Measurements from ENCODE around the gene ZBTB8OS. TPM values are rescaled to one million over a fixed set of nuclear protein-coding genes. Genes with fewer than 3 reads are reported as not detected.
"Not testable (repeated sequence)": the region's sequence is repeated elsewhere in the genome, so short reads cannot be mapped to it uniquely, and the experiment has no call there.

Gene ZBTB8OS
- total RNA-seq, 1 experiment from 2014 or later = 85.2 TPM

- intact Hi-C loops (cut with micrococcal nuclease) = no loop called here
- DNase-seq (no peak), ATAC-seq (no peak)
- Histone ChIP-seq H3K9me3 (ENCODE audit: low read length) (no peaks in the 10 kb centered on the region), H3K36me3 (ENCODE audit: low read depth, low read length) (peaks cover 68% of the 10 kb centered on the region), H3K79me2 (ENCODE audit: low read length) (no peaks in the 10 kb centered on the region), H3K4me3 (ENCODE audit: low read length) (no peak overlapping the region), H3F3A (ENCODE audit: low read length, unreplicated experiment) (peaks cover 8% of the 10 kb centered on the region), H3K4me2 (ENCODE audit: low read length) (no peak overlapping the region), H2AFZ (ENCODE audit: low read length) (no peak overlapping the region), H4K20me1 (ENCODE audit: low read length) (no peaks in the 10 kb centered on the region), H3K27me3 (ENCODE audit: low read length) (no peaks in the 10 kb centered on the region), H3K9me2 (replicated peaks; ENCODE audit: low read length) (no peaks in the 10 kb centered on the region), H3K4me1 (ENCODE audit: insufficient read depth, low read length) (no peaks in the 10 kb centered on the region), H3K9ac (ENCODE audit: low read length) (no peak overlapping the region), H3K27ac (ENCODE audit: low read length) (no peak overlapping the region)
- CTCF ChIA-PET = no interaction called here
- POLR2A ChIA-PET (ENCODE audit: unreplicated experiment) = no interaction called here
- no TSS peak for BruUV-seq (replicated peaks)
- TF ChIP-seq EZH2phosphoT487 (IDR thresholded peaks at IDR 0.05; ENCODE audit: borderline replicate concordance, low read length) (no peak), EZH2 (IDR thresholded peaks at IDR 0.05; ENCODE audit: low read length, unreplicated experiment) (no peak), CTCF (conservative IDR thresholded peaks at IDR 0.05; ENCODE audit: low read depth, low read length) (no peak)
These were observed 30.3 kb upstream of the ZBTB8OS start for GRCh38 chr1:32680642-32681041.

GRCh38 chr1:32679993-32680392, 29.6 kb upstream of the ZBTB8OS start:
- H3K9ac ChIP-seq (ENCODE audit: low read length); H3K79me2 ChIP-seq (ENCODE audit: low read length); H3K9me2 ChIP-seq (replicated peaks; ENCODE audit: low read length); ATAC-seq; H3K4me1 ChIP-seq (ENCODE audit: insufficient read depth, low read length); H2AFZ ChIP-seq (ENCODE audit: low read length); H3K27ac ChIP-seq (ENCODE audit: low read length); H3K27me3 ChIP-seq (ENCODE audit: low read length); H3F3A ChIP-seq (ENCODE audit: low read length, unreplicated experiment); DNase-seq; POLR2A ChIA-PET (ENCODE audit: unreplicated experiment); CTCF ChIA-PET; H3K9me3 ChIP-seq (ENCODE audit: low read length); H3K4me3 ChIP-seq (ENCODE audit: low read length); H3K4me2 ChIP-seq (ENCODE audit: low read length); H4K20me1 ChIP-seq (ENCODE audit: low read length); intact Hi-C loops (cut with micrococcal nuclease): not testable (repeated sequence)
- H3K36me3 ChIP-seq (ENCODE audit: low read depth, low read length) = peaks cover 62% of the 10 kb centered on the region
- TSS peak; percentile 34 for BruUV-seq (replicated peaks)

GRCh38 chr1:32676945-32677344, 26.6 kb upstream of the ZBTB8OS start:
- CTCF ChIA-PET = no interaction called here
- H3K27ac ChIP-seq (ENCODE audit: low read length) = no peak overlapping the region
- H3K9me2 ChIP-seq (replicated peaks; ENCODE audit: low read length) = no peaks in the 10 kb centered on the region
- H3K79me2 ChIP-seq (ENCODE audit: low read length) = no peaks in the 10 kb centered on the region
- no peaks in the 10 kb centered on the region for H3K9me3 ChIP-seq (ENCODE audit: low read length)
- DNase-seq = no peak
- H3K9ac ChIP-seq (ENCODE audit: low read length) = no peak overlapping the region
- H3K4me1 ChIP-seq (ENCODE audit: insufficient read depth, low read length) = no peaks in the 10 kb centered on the region
- H3K36me3 ChIP-seq (ENCODE audit: low read depth, low read length) = peaks cover 66% of the 10 kb centered on the region
- H3K27me3 ChIP-seq (ENCODE audit: low read length) = no peaks in the 10 kb centered on the region
- no TSS peak for BruUV-seq (replicated peaks)
- no peaks in the 10 kb centered on the region for H4K20me1 ChIP-seq (ENCODE audit: low read length)
- H3K4me2 ChIP-seq (ENCODE audit: low read length) = no peak overlapping the region
- H2AFZ ChIP-seq (ENCODE audit: low read length) = no peak overlapping the region
- ATAC-seq = no peak
- no peak overlapping the region for H3K4me3 ChIP-seq (ENCODE audit: low read length)
- POLR2A ChIA-PET (ENCODE audit: unreplicated experiment) = interaction anchor here (0.6 kb wide), 1 partner anchor 17 kb away, joined by 4 read pairs; no protein-coding TSS in a partner anchor
- intact Hi-C loops (cut with micrococcal nuclease) = no loop called here
- peaks cover 2% of the 10 kb centered on the region for H3F3A ChIP-seq (ENCODE audit: low read length, unreplicated experiment)
- TF ChIP-seq CTCF (conservative IDR thresholded peaks at IDR 0.05; ENCODE audit: low read depth, low read length) (no peak), EZH2phosphoT487 (IDR thresholded peaks at IDR 0.05; ENCODE audit: borderline replicate concordance, low read length) (no peak), EZH2 (IDR thresholded peaks at IDR 0.05; ENCODE audit: low read length, unreplicated experiment) (no peak)

GRCh38 chr1:32668716-32669115, 18.4 kb upstream of the ZBTB8OS start:
- H3K4me2 ChIP-seq (ENCODE audit: low read length); H4K20me1 ChIP-seq (ENCODE audit: low read length); H2AFZ ChIP-seq (ENCODE audit: low read length); H3K27me3 ChIP-seq (ENCODE audit: low read length); POLR2A ChIA-PET (ENCODE audit: unreplicated experiment); intact Hi-C loops (cut with micrococcal nuclease); H3K4me3 ChIP-seq (ENCODE audit: low read length); H3K9me3 ChIP-seq (ENCODE audit: low read length); DNase-seq; H3K9me2 ChIP-seq (replicated peaks; ENCODE audit: low read length); ATAC-seq; H3F3A ChIP-seq (ENCODE audit: low read length, unreplicated experiment); H3K27ac ChIP-seq (ENCODE audit: low read length); H3K9ac ChIP-seq (ENCODE audit: low read length); CTCF ChIA-PET; H3K4me1 ChIP-seq (ENCODE audit: insufficient read depth, low read length): not testable (repeated sequence)
- BruUV-seq (replicated peaks) = TSS peak; percentile 35
- Histone ChIP-seq H3K79me2 (ENCODE audit: low read length) (peaks cover 21% of the 10 kb centered on the region), H3K36me3 (ENCODE audit: low read depth, low read length) (peaks cover 80% of the 10 kb centered on the region)
